Erythroblast (primary cell): Measurements from ENCODE around the gene ZNF827.

Experiments used
- GATA1 ChIP-seq: IDR thresholded peaks from 2 replicates; pipeline ENCODE4 v1.6.1; 2011; ENCODE audit warnings: low read depth, mild to moderate bottlenecking, control low read depth, low read length, moderate library complexity
- POLR2A ChIP-seq: IDR thresholded peaks from 2 replicates; pipeline ENCODE4 v1.6.1; 2011; ENCODE audit warnings: mild to moderate bottlenecking, low read length

- TF ChIP-seq POLR2A: no peak
- TF ChIP-seq GATA1: no peak
Observed at GRCh38 chr4:145860897-145861296, 77.7 kb downstream of the ZNF827 start.
